CD4-positive, alpha-beta memory T cell (primary cell): ENCODE data around the gene PCDH8. TPM values are rescaled to one million over a fixed set of nuclear protein-coding genes. Genes with fewer than 3 reads are reported as not detected.

Experiments used
- CTCF ChIA-PET: fragments of 350-600 bp; sonication (Branson Sonifier 250); formaldehyde crosslinking; loops from one replicate; lab custom pipeline; 2021; ENCODE audit warnings: inconsistent platforms; ENCODE audit not compliant: partially characterized antibody; lab: Charles Lee
- POLR2A ChIA-PET: fragments of 350-600 bp; sonication (Branson Sonifier 250); formaldehyde crosslinking; loops from one replicate; lab custom pipeline; 2021; ENCODE audit not compliant: partially characterized antibody; lab: Charles Lee
- DNase-seq, 5 donors: peaks; one replicate each; pipeline versions ENCODE4 v3.0.0 to v3.0.0-alpha.2; 2020 to 2022; ENCODE audit warnings: mixed read lengths in 1 of 5
- H3K27ac ChIP-seq: one replicate; pipeline ENCODE4 v1.7.0; 2013; ENCODE audit warnings: low read depth, low read length
- H3K27me3 ChIP-seq: 2 replicates; pipeline ENCODE4 v1.7.0; 2013; ENCODE audit warnings: mild to moderate bottlenecking, low read length, moderate library complexity; ENCODE audit not compliant: insufficient read depth
- H3K36me3 ChIP-seq: 2 replicates; pipeline ENCODE4 v1.7.0; 2013; ENCODE audit warnings: mild to moderate bottlenecking, low read length, moderate library complexity; ENCODE audit not compliant: insufficient read depth
- H3K4me1 ChIP-seq: 2 replicates; pipeline ENCODE4 v1.7.0; 2013; ENCODE audit warnings: mild to moderate bottlenecking, low read length, moderate library complexity; ENCODE audit not compliant: insufficient read depth
- H3K4me3 ChIP-seq, 2 donors: one replicate each; pipeline ENCODE4 v1.7.0; 2013; ENCODE audit warnings: low read length in 2 of 2, mild to moderate bottlenecking in 1 of 2
- H3K9me3 ChIP-seq, 2 donors: one replicate each; pipeline ENCODE4 v1.7.0; 2013; ENCODE audit warnings: low read length in 2 of 2, control low read depth in 1 of 2; ENCODE audit not compliant: control insufficient read depth in 1 of 2
- H3K27ac Mint-ChIP-seq, 7 donors: one replicate each; pipeline ENCODE4 v1.8.0; 2020 to 2021; ENCODE audit warnings: mixed read lengths in 7 of 7, mild to moderate bottlenecking in 6 of 7, inconsistent platforms in 3 of 7, moderate library complexity in 3 of 7
- H3K27me3 Mint-ChIP-seq, 2 donors: one replicate each; pipeline ENCODE4 v1.8.0; 2020 to 2021; ENCODE audit warnings: mixed read lengths in 2 of 2
- H3K36me3 Mint-ChIP-seq, 2 donors: one replicate each; pipeline ENCODE4 v1.8.0; 2020 to 2021; ENCODE audit warnings: mixed read lengths in 2 of 2, inconsistent platforms in 1 of 2, mild to moderate bottlenecking in 1 of 2
- H3K4me1 Mint-ChIP-seq, 4 donors: one replicate each; pipeline ENCODE4 v1.8.0; 2020 to 2021; ENCODE audit warnings: mixed read lengths in 4 of 4, mild to moderate bottlenecking in 1 of 4
- H3K4me3 Mint-ChIP-seq, 8 donors: one replicate each; pipeline ENCODE4 v1.8.0; 2020 to 2021; ENCODE audit warnings: mixed read lengths in 8 of 8, mild to moderate bottlenecking in 7 of 8, moderate library complexity in 6 of 8, inconsistent platforms in 3 of 8
- H3K9me3 Mint-ChIP-seq, 8 donors: one replicate each; pipeline ENCODE4 v1.8.0; 2020 to 2021; ENCODE audit warnings: mixed read lengths in 8 of 8, mild to moderate bottlenecking in 5 of 8, inconsistent platforms in 3 of 8, moderate library complexity in 1 of 8
- intact Hi-C: fragments of 100-400 bp; cut with micrococcal nuclease; formaldehyde crosslinking; loops from one replicate; pipeline ENCODE4 v1.15.1; 2023
- microRNA-seq: library from miRNA; unstranded; fragments of <30 nt; microRNA quantifications from one replicate; pipeline ENCODE4 v1.2.0, GENCODE V29; 2021; ENCODE audit warnings: borderline replicate concordance, borderline number of aligned reads, borderline microRNAs expressed, mixed read lengths
- polyA plus RNA-seq, 2 donors: library from polyadenylated mRNA; unstranded; fragments of 300-500 nt; fragmentation: Illumina TruSeq; gene quantifications; one replicate each; pipeline ENCODE4 v1.2.3, GENCODE V29; 2021
- total RNA-seq, 2 experiments: library from RNA; stranded (reverse); gene quantifications; one replicate each; pipeline ENCODE4 v1.2.3, GENCODE V29; 2021

PCDH8 gene
- total and polyA plus RNA-seq, 4 experiments from 2014 or later: not detected

DNA sequence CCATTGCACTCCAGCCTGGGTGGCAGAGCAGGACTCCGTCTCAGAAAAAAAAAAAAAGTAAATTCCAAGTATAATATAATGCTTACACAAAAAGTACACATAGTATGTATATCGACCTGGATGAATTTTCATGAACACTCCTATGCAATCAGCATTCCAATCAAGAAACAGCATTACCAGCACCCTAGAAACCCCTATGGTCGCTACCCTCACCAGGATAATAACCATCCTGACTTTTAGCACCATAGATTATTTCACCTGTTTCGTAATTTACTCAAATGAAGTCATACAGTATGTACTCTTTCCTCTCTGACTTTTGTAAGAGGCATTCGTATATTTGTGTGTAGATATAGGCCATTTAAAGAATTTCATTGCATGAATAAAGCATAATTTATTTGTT, 47.6 kb downstream of the PCDH8 start:
- Histone ChIP-seq H3K36me3 (no peaks in the 10 kb centered on the region), H3K27me3 (peaks cover under 1% of the 10 kb centered on the region), H3K9me3 (no peaks in the 10 kb centered on the region), H3K4me3 (no peak overlapping the region), H3K27ac (no peak overlapping the region), H3K4me1 (no peaks in the 10 kb centered on the region)
- Mint-ChIP-seq H3K4me1 (no peaks in the 10 kb centered on the region), H3K36me3 (no peaks in the 10 kb centered on the region), H3K9me3 (peaks cover 0 to 6% (median under 1%) of the 10 kb centered on the region in 8 donors), H3K27ac (no peak overlapping the region), H3K4me3 (no peak overlapping the region), H3K27me3 (peaks cover 8 to 11% of the 10 kb centered on the region in 2 donors)
- intact Hi-C loops: no loop called here
- DNase-seq: no peak
- ChIA-PET CTCF (no interaction called here), POLR2A (no interaction called here)

- H3K9me3 Mint-ChIP-seq: peaks cover 0 to 6% (median under 1%) of the 10 kb centered on the region in 8 donors
- CTCF ChIA-PET: no interaction called here
- Histone ChIP-seq H3K36me3 (no peaks in the 10 kb centered on the region), H3K4me1 (no peaks in the 10 kb centered on the region), H3K9me3 (no peaks in the 10 kb centered on the region), H3K4me3 (no peak overlapping the region), H3K27ac (no peak overlapping the region), H3K27me3 (peaks cover 4% of the 10 kb centered on the region)
- H3K4me1 Mint-ChIP-seq: no peaks in the 10 kb centered on the region
- peaks cover 7 to 8% of the 10 kb centered on the region in 2 donors for H3K27me3 Mint-ChIP-seq
- POLR2A ChIA-PET: no interaction called here
- no peak overlapping the region for H3K27ac Mint-ChIP-seq
- no peaks in the 10 kb centered on the region for H3K36me3 Mint-ChIP-seq
- intact Hi-C loops: no loop called here
- DNase-seq: no peak
- H3K4me3 Mint-ChIP-seq: no peak overlapping the region
These were observed 49.5 kb downstream of the PCDH8 start for GRCh38 chr13:52798770-52799430.

DNA sequence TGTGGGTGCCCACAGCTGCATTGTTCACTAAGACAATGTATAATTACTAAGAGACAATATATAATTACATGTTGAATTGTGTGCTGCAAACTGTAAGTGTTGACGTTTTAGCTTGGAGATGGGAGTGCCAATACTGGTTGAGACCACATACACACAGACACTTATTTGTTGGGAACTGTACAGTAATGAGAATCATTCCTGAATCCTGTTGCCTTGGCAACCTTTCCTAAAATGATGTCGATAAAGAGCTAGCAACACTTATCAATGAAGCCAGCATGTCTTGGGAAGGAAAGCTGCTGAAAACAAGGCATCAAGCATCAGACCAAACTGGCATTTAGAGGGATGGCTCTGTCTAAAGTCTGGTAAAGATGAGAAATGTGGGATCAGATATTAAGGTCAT, 51.3 kb downstream of the PCDH8 start:
- POLR2A ChIA-PET: no interaction called here
- no peak for DNase-seq
- H3K4me1 ChIP-seq: no peaks in the 10 kb centered on the region
- no peaks in the 10 kb centered on the region for H3K36me3 ChIP-seq
- H3K9me3 Mint-ChIP-seq: peaks cover 0 to 2% (median 0%) of the 10 kb centered on the region in 8 donors
- H3K9me3 ChIP-seq: no peaks in the 10 kb centered on the region
- CTCF ChIA-PET: no interaction called here
- intact Hi-C loops: no loop called here
- no peak overlapping the region for H3K27ac Mint-ChIP-seq
- H3K27me3 Mint-ChIP-seq: peaks cover 0 to 2% of the 10 kb centered on the region in 2 donors
- no peak overlapping the region for H3K27ac ChIP-seq
- H3K4me1 Mint-ChIP-seq: no peaks in the 10 kb centered on the region
- H3K4me3 ChIP-seq: no peak overlapping the region
- H3K27me3 ChIP-seq: peaks cover 4% of the 10 kb centered on the region
- no peak overlapping the region for H3K4me3 Mint-ChIP-seq
- H3K36me3 Mint-ChIP-seq: no peaks in the 10 kb centered on the region

DNA sequence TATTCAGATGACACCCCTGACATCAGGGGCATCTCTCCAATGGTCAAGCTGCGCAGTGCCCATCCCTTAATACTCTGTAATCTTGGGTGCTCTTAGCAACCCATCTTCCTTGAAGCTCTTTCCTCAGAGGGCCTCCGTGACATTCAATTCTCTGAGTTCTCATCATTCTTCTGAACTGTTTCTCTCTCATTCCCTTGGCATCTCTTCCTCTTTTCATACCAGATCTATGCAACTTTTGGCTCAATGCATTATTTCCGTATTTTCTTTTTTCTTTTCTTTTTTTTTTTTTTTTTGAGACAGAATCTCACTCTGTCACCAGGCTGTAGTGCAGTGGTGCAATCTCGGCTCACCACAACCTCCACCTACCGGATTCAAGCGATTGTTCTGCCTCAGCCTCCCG, 53.9 kb downstream of the PCDH8 start:
- H3K4me1 ChIP-seq: no peaks in the 10 kb centered on the region
- no peaks in the 10 kb centered on the region for H3K36me3 ChIP-seq
- Mint-ChIP-seq H3K27ac (no peak overlapping the region), H3K36me3 (no peaks in the 10 kb centered on the region), H3K4me3 (no peak overlapping the region), H3K27me3 (peaks cover 2% of the 10 kb centered on the region in 2 donors), H3K9me3 (peaks cover 0 to 2% (median 0%) of the 10 kb centered on the region in 8 donors), H3K4me1 (no peaks in the 10 kb centered on the region)
- CTCF ChIA-PET: interaction anchor here (0.7 kb wide), 1 partner anchor 178 kb away, joined by 3 read pairs; no protein-coding TSS in a partner anchor
- intact Hi-C loops: no loop called here
- DNase-seq: no peak
- H3K4me3 ChIP-seq: no peak overlapping the region
- H3K27me3 ChIP-seq: peaks cover 4% of the 10 kb centered on the region
- no peaks in the 10 kb centered on the region for H3K9me3 ChIP-seq
- H3K27ac ChIP-seq: no peak overlapping the region
- POLR2A ChIA-PET: no interaction called here

GRCh38 chr13:52793515-52794061, 54.9 kb downstream of the PCDH8 start:
- no peak overlapping the region for H3K27ac ChIP-seq
- Mint-ChIP-seq H3K4me3 (no peak overlapping the region), H3K27me3 (peaks cover 2 to 3% of the 10 kb centered on the region in 2 donors), H3K4me1 (no peaks in the 10 kb centered on the region), H3K9me3 (no peaks in the 10 kb centered on the region), H3K27ac (no peak overlapping the region), H3K36me3 (no peaks in the 10 kb centered on the region)
- H3K27me3 ChIP-seq: peaks cover 4% of the 10 kb centered on the region
- H3K4me3 ChIP-seq: no peak overlapping the region
- H3K36me3 ChIP-seq: no peaks in the 10 kb centered on the region
- ChIA-PET CTCF (no interaction called here), POLR2A (no interaction called here)
- intact Hi-C loops: no loop called here
- DNase-seq: no peak
- no peaks in the 10 kb centered on the region for H3K4me1 ChIP-seq
- H3K9me3 ChIP-seq: no peaks in the 10 kb centered on the region

Small RNA genes lying within 50 kb of the gene (microRNA-seq; reads per million reads assigned to microRNA genes)
- gene MIR759: not detected

Other genes starting within 250 kb of the PCDH8 start
- gene HNRNPA1L2, start 206.2 kb downstream of the PCDH8 start, total RNA-seq: 10 to 100 TPM; 19.5 to 19.8 TPM
- gene HNRNPA1L2, start 206.2 kb downstream of the PCDH8 start, polyA plus RNA-seq: 10 to 100 TPM in 1 of 2 donors, 1 to 10 TPM in 1; 3.8 to 10.0 TPM
- gene SUGT1, start 195.8 kb downstream of the PCDH8 start, total RNA-seq: 10 to 100 TPM; 40.4 to 42.5 TPM
- 10 to 100 TPM; 47.6 to 51.0 TPM for gene SUGT1, start 195.8 kb downstream of the PCDH8 start, polyA plus RNA-seq
- gene CNMD, start 108.8 kb downstream of the PCDH8 start, total RNA-seq: not detected
- gene CNMD, start 108.8 kb downstream of the PCDH8 start, polyA plus RNA-seq: not detected
- not detected for gene OLFM4, start 180.2 kb upstream of the PCDH8 start, total RNA-seq
- gene OLFM4, start 180.2 kb upstream of the PCDH8 start, polyA plus RNA-seq: not detected